ENCODE results near the gene AGBL4. TPM values are rescaled to one million over a fixed set of nuclear protein-coding genes. Genes with fewer than 3 reads are reported as not detected.

AGBL4 gene
- total RNA-seq, 2 donors from 2014 or later, result 0.40 to 5.5 TPM

GRCh38 chr1:48946070-48946469 lies 1077.7 kb downstream of the AGBL4 start:
- H3K27ac Mint-ChIP-seq, result no peak overlapping the region
- H3K4me3 Mint-ChIP-seq, result no peak overlapping the region
- no peaks in the 10 kb centered on the region for H3K27me3 Mint-ChIP-seq (ENCODE audit: insufficient read depth)
- DNase-seq, result no peak
- TF ChIP-seq, protein P1, sequence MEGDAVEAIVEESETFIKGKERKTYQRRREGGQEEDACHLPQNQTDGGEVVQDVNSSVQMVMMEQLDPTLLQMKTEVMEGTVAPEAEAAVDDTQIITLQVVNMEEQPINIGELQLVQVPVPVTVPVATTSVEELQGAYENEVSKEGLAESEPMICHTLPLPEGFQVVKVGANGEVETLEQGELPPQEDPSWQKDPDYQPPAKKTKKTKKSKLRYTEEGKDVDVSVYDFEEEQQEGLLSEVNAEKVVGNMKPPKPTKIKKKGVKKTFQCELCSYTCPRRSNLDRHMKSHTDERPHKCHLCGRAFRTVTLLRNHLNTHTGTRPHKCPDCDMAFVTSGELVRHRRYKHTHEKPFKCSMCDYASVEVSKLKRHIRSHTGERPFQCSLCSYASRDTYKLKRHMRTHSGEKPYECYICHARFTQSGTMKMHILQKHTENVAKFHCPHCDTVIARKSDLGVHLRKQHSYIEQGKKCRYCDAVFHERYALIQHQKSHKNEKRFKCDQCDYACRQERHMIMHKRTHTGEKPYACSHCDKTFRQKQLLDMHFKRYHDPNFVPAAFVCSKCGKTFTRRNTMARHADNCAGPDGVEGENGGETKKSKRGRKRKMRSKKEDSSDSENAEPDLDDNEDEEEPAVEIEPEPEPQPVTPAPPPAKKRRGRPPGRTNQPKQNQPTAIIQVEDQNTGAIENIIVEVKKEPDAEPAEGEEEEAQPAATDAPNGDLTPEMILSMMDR (conservative IDR thresholded peaks at IDR 0.05), result no peak
- peaks cover 5% of the 10 kb centered on the region for H3K9me3 ChIP-seq (ENCODE audit: control insufficient read depth, low read length)
- H3K36me3 Mint-ChIP-seq (ENCODE audit: low read depth), result no peaks in the 10 kb centered on the region
- no peaks in the 10 kb centered on the region for H3K9me3 Mint-ChIP-seq
- H3K4me3 ChIP-seq (ENCODE audit: low read length), result no peak overlapping the region
- H3K27ac ChIP-seq (ENCODE audit: low read depth, low read length), result no peak overlapping the region
- WGBS, 2 experiments (ENCODE audit: insufficient coverage in 1 of 2, insufficient read length in 1 of 2), result 58 to 89% methylated on average over 1 to 2 of the region's 2 CpGs
- no peaks in the 10 kb centered on the region for H3K36me3 ChIP-seq (ENCODE audit: control insufficient read depth, insufficient read depth, low read length)
- no peaks in the 10 kb centered on the region for H3K27me3 ChIP-seq (ENCODE audit: control insufficient read depth, insufficient read depth, low read length, poor library complexity, severe bottlenecking)
- no peak overlapping the region for H3K9ac ChIP-seq (ENCODE audit: extremely low read depth, low read length, poor library complexity, severe bottlenecking)
- no peaks in the 10 kb centered on the region for H3K4me1 ChIP-seq (ENCODE audit: control insufficient read depth, insufficient read depth, low read length)
- no peaks in the 10 kb centered on the region for H3K4me1 Mint-ChIP-seq

DNA sequence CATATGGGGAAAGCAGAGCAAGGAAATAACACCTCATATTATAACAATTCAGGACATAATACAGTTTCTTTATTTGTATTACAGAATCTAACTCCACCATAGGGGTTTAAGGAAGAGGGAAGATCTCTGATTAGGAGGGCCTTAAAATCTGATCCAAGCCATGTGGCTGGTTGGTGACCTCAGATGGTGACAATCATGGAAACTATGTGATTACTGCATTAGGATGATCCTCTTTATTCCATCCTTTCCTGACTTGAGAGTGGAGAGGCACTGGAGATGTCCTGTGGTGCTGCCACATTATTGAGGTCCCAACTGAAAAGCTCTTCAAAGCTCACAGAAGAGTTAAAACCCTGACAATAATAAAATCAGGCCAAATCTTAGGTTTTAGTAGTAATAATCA lies 1078.9 kb downstream of the AGBL4 start:
- no peak overlapping the region for H3K27ac ChIP-seq (ENCODE audit: low read depth, low read length)
- no peaks in the 10 kb centered on the region for H3K36me3 Mint-ChIP-seq (ENCODE audit: low read depth)
- TF ChIP-seq, protein P1 (conservative IDR thresholded peaks at IDR 0.05), result no peak
- no peak overlapping the region for H3K27ac Mint-ChIP-seq
- H3K4me1 ChIP-seq (ENCODE audit: control insufficient read depth, insufficient read depth, low read length), result no peaks in the 10 kb centered on the region
- no peak overlapping the region for H3K4me3 ChIP-seq (ENCODE audit: low read length)
- H3K9me3 Mint-ChIP-seq, result no peaks in the 10 kb centered on the region
- H3K4me3 Mint-ChIP-seq, result no peak overlapping the region
- no peaks in the 10 kb centered on the region for H3K4me1 Mint-ChIP-seq
- H3K36me3 ChIP-seq (ENCODE audit: control insufficient read depth, insufficient read depth, low read length), result no peaks in the 10 kb centered on the region
- H3K9me3 ChIP-seq (ENCODE audit: control insufficient read depth, low read length), result peaks cover 5% of the 10 kb centered on the region
- H3K27me3 Mint-ChIP-seq (ENCODE audit: insufficient read depth), result no peaks in the 10 kb centered on the region
- no peaks in the 10 kb centered on the region for H3K27me3 ChIP-seq (ENCODE audit: control insufficient read depth, insufficient read depth, low read length, poor library complexity, severe bottlenecking)
- no peak overlapping the region for H3K9ac ChIP-seq (ENCODE audit: extremely low read depth, low read length, poor library complexity, severe bottlenecking)
- DNase-seq, result no peak

- Mint-ChIP-seq H3K4me3 (no peak overlapping the region), H3K27me3 (ENCODE audit: insufficient read depth) (no peaks in the 10 kb centered on the region), H3K36me3 (ENCODE audit: low read depth) (no peaks in the 10 kb centered on the region), H3K4me1 (peaks cover 7% of the 10 kb centered on the region), H3K27ac (no peak overlapping the region), H3K9me3 (no peaks in the 10 kb centered on the region)
- no peak overlapping the region for H3K27ac ChIP-seq (ENCODE audit: low read depth, low read length)
- no peak for DNase-seq
- H3K36me3 ChIP-seq (ENCODE audit: control insufficient read depth, insufficient read depth, low read length), result no peaks in the 10 kb centered on the region
- H3K9ac ChIP-seq (ENCODE audit: extremely low read depth, low read length, poor library complexity, severe bottlenecking), result no peak overlapping the region
- TF ChIP-seq, protein P1 (conservative IDR thresholded peaks at IDR 0.05), result no peak
- 80 to 89% methylated on average over 1 to 5 of the region's 5 CpGs for WGBS, 2 experiments (ENCODE audit: insufficient coverage in 1 of 2, insufficient read length in 1 of 2)
- H3K9me3 ChIP-seq (ENCODE audit: control insufficient read depth, low read length), result peaks cover 5% of the 10 kb centered on the region
- no peak overlapping the region for H3K4me3 ChIP-seq (ENCODE audit: low read length)
- H3K27me3 ChIP-seq (ENCODE audit: control insufficient read depth, insufficient read depth, low read length, poor library complexity, severe bottlenecking), result no peaks in the 10 kb centered on the region
- no peaks in the 10 kb centered on the region for H3K4me1 ChIP-seq (ENCODE audit: control insufficient read depth, insufficient read depth, low read length)
Observed at GRCh38 chr1:48943826-48944225, 1079.9 kb downstream of the AGBL4 start.
